Activated T-helper 9 cell treated with anti-CD3 and anti-CD28 coated beads, Interleukin-2, amount 50 U/mL, for 16 hours (primary cell): Measurements from ENCODE around the gene CAPZB.
"Not testable (repeated sequence)": the region's sequence is repeated elsewhere in the genome, so short reads cannot be mapped to it uniquely, and the experiment has no call there.

ENCODE experiments used
- DNase-seq: peaks from one replicate; pipeline ENCODE4 v3.0.0-alpha.2; 2020; ENCODE audit warnings: low read depth

CAPZB gene

DNA sequence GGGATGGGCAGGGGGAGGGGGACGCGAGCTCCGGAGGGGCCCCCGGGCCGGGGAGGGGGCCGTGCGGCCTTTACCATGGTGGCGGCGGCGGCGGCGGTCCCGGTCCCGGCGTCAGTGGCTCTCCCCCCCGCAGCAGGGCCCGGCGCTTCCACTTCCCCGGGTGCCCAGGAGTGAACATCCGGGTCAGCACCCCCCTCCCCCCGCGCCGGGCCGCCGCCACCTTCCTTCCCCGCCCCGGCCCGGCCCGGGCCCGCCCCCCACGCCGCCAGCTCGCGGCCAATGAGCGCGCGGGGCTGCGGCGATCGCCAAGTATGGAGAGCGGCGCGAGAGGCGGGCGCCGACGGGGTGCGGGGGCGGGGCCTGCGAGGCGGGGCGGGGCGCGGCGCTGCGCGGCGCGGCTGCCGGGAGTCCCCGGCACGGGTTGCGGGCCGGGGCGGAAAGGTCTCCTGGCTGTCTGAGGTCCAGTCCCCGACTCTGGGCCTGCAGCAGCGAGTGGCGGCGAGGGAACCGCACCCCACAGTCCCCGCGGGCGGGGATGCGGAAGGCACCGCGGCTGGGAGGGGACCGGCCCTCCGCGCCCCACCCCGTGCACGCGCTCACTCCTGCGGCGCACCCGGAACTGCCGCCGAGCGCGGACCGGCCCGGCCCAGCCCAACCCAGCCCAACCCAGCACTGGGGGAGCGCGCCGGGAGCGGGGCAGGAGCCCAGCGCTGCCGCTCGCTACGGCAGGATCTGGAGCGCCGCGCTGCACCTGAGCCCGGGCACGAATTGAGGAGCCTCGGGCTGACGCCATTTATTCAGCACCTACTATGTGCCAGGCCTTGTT is at the start of gene CAPZB:
CAPZB (minus strand) TSS at position 178 of the 826 bp plus-strand sequence; CDS start at position 77, 101 bp downstream.
- DNase-seq, result peak; percentile 93

DNA sequence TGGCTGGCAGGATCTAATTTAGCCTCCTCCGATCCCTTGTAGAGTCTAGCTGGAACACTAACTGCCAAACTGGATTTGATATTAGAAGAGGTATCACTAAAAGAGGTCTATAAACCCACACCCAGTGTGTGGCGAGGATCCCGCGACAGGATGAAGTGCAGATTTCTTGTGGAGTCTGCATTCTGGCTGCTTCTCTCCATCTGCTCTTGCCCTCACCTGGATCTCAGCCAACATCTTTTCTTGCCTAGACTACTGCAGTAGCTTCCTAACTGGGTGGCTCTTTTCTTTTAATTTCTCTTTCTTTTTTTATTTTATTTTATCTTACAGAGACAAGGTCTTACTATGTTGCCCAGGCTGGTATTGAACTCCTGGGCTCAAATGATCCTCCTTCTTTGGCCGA is 48.9 kb upstream of the CAPZB start:
- DNase-seq, result no peak

DNA sequence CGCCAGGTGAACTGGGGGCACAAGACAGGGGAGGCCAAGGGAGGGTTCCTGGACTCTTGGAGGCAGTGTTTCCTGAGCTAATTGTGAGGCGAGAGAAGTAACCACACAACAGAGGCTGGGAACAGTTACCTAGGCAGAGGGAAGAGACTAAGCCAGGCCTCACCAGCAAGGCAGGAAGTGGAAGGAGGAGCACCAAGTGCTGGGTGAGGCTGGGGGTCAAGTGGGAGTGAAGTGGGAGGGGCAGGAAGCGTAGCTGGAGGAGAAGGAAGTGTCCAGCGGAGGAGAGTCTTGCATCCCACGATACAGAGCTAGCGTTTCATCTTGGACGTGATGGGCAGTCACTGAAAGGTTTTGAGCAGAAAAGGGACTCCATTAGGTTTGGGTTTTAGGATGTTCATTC is 48.3 kb upstream of the CAPZB start:
- no peak for DNase-seq

DNA sequence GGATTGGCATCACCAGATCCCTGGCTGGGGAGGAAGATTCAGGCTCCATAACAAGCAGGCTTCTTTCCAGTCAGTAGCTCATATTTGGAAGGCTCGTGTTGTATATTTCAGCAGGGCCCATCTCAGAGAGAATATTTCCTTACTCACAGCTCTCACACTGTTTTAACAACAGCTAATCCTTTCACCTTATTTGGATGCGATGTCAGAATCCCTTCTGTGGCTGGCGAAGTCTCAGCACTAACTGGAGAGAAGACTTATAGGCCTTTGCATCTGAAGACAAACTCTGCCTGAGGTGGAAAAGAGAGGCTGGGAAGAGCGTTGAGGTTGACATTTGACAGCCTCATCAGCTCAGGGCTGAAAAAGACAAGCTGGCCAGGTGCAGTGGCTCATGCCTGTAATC is 47.2 kb upstream of the CAPZB start:
- DNase-seq, result no peak

DNA sequence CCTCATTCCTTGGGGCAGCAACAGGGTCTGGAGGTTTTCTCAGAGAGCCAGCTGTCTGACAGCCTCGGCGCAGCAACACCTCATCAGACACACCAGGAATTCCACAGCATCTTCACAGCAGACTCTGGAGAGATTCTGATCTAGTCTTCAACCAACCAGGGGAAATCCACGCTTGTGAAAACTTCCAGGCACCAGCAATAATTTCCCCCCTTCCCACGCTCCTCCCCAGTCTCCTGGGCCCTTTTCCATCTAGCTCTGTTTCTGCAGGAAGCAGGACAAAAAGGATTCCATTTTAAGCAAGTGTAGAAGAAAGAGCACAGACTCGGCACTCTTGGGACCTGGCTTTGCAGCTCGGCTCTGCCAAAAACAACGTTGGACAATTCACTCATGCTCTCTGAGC is 44.3 kb upstream of the CAPZB start:
- DNase-seq, result no peak

DNA sequence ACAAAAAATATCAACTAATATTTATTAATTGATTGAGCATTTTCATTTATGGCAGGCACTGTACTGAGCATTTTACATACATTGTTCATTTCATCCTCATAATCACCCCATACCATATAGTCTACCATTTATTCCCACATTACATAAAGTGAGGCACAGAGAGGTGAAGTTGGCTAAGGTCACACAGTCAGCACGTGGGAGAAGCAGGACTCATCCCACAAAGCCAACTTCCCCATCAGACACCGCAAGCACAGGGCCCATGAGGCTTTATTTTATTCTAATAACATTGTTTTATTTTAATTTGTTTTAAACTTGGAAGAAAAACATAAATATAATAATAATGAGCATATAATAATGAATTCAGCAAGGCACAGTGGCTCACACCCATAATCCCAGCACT is 43.1 kb upstream of the CAPZB start:
- no peak for DNase-seq

DNA sequence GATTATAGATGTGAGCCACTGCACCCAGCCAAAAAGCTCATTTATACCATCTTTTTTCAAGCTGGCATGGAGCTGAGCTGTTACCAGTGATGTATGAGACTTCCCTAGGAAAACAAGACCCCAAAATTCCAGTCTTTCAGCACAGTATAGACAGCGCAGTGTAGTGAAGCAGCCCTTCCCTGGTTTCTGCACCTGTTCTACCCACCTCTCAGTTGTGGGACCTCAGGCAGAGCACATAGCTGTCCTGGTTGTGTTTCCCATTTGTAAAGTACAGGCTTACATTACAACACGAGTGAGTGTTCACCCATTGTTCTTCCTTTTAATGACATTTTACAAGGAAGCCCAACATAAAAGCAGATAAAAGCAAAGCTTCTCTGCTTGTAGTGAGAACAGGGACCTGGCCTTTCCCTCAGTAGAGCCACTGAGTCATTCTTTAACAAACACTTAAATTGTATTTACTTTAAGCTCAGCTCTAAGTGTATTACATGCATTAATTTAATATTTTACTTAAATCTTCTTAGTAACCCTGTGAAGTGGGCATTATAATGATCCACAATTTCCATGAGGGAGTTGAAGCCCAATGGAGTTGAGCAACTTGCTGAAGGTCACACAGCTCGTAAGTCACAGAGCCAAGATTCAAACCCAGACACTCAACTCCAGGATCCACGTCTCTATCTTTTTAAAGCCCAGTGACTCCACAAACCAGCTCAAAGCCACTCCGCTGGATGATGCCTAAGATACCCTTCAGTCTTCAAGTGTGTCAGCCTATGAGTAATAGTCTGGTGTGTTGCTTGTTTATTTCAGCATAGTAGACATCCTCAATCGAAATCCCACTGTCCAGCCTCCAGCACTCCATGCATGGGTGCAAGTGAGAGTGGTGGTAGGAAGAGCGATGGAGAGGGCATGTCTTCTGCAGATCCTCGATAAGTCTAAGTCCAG is 40.5 kb upstream of the CAPZB start:
- DNase-seq, result no peak

DNA sequence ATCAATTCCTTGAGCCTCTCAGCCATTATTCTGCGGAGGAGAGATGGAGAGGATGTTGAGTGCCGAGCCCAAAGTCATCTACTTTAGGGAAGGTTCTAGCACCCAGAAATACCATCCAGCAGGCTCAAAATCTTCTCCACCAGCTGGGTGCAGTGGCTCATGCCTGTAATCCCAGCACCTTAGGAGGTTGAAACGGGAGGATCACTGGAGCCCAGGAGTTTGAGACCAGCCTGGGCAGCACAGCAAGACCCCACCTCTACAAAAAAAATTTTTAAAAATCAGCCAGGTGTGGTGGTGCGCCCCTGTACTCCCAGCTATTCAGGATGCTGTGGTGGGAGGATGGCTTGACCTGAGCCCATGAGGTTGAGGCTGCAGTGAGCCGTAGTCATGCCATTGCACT is 39.5 kb upstream of the CAPZB start:
- DNase-seq, result no peak

DNA sequence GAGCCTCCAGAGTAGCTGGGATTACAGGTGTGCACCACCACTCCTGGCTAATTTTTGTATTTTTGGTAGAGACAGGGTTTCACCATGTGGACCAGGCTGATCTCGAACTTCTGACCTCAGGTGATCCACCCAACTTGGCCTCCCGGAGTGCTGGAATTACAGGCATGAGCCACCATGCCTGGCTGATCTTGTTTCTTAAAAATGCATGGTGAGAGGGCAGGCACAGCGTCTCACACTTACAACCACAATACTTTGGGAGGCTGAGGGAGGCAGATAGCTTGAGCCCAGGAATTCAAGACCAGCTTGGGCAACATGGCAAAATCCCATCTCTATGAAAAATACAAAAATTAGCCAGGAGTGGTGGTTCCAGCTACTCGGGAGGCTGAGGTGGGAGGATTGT is 37.2 kb upstream of the CAPZB start:
- not testable (repeated sequence) for DNase-seq

DNA sequence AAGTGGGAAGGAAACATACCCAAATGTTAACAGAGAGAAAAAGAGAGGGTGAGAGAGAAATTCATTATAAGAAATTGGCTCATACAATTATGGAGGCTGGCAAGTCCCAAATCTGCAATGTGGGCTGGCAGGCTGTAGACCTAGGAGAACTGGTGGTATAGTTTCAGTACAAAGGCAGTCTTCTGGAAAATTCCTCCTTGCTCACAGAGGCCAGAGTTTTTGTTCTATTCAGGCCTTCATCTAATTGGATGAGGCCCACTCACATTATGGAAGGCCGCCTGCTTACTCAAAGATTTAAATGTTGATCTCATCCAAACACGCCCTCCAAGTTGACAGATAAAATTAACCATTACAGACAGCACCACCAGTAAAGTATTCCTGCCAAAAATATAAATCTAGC is 36.1 kb upstream of the CAPZB start:
- no peak for DNase-seq

DNA sequence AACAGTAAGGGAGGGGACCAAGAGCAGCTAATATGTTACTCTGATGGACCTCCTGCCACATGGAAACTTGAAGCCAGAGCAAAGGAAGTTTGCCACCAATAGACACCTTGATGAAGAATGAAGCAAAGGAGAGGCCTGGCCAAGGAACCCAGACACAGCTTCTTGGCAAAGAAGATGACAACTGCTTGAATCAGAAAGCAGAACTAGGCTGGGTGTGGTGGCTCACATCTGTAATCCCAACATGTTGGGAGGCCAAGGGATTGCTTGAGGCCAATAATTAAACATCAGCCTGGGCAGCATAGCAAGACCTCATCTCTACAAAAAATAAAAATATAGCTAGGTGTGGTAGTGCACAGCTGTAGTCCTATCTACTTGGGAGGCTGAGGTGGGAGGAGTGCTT is 31.7 kb upstream of the CAPZB start:
- no peak for DNase-seq

DNA sequence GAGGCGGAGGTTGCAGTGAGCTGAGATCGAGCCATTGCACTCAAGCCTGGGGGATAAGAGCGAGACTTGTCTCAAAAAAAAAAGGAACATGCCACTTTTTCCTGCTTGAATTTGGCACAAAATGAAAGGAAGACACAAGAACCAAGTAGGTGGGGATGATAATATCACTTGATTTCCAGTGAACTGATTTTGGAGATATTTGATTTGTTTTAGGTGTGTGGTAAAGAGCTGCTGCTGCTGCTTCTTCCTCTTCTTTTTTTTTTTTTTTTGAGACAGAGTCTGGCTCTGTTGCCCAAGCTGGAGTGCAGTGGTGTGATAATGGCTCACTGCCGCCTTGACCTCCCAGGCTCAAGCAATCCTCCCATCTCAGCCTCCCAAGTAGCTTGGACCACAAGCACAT is 29.9 kb upstream of the CAPZB start:
- no peak for DNase-seq

DNA sequence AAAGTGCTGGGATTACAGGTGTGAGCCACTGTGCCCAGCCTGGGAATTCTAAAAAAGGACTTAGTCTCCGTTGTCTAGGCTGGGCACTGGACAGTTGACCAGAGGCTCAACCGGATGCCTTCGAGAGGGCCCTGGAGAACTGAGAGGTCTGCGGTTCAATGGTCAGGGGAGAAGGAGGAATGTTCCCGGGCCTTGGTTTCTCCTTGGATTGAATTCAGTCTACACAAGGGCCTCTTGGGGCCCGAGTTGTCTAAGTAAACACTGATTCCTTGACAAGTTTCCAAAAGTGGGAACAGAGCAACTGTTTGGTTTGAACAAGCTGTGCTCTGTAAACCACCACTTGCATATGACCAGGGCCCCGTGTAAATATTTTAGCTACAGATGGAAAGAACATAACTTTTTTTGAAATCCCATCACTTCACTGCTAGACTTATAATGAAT is 29.1 kb upstream of the CAPZB start:
- DNase-seq, result no peak

DNA sequence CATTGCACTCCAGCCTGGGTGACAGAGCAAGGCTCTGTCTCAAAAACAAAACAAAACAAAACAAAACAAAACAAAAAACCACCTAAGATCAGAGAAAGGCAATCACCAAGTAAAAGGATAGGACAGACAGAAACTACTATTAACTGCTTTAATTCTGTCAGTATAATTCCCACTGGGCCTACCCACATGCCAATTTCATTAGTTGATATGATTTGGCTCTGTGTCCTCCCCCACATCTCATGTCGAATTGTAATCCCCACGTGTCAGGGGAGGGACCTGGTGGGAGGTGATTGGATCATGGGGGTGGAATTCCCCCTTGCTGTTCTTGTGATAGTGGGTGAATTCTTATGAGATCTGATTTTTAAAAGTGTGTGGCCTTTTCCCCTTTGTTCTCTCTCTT is 27.2 kb upstream of the CAPZB start:
- DNase-seq, result no peak

DNA sequence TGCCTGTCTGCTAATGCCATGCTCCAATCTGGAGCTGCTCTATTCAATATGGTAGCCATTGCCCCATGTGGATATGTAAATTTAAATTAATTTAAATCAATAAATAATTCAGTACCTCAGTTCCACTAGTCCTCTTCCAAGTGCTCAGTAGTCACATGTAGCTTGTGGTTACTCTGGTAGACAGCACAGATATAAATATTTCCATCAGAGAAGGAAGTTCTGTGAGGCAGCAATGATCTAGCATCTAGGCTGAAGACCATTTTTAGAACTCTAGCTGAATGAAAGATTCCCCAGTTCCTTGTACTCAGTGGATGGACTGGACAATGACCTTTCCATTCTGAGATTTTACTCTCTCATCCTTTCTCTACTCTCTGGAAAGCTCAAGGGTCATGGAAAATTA is 25.8 kb upstream of the CAPZB start:
- DNase-seq, result no peak

DNA sequence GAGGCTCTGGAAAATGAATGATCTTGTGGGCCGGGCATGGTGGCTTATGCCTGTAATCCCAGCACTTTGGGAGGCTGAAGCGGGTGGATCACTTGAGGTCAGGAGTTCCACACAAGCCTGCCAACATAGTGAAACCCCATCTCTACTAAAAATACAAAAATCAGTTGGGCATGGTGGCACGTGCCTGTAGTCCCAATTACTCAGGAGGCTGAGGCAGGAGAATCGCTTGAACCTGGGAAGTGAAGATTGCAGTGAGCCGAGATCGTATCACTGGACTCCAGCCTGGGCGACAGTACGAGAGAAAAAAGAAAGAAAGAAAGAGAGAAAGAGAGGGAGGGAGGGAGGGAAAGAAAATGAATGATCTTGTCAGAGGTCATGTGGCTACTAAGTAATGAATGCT is 24.3 kb upstream of the CAPZB start:
- not testable (repeated sequence) for DNase-seq

DNA sequence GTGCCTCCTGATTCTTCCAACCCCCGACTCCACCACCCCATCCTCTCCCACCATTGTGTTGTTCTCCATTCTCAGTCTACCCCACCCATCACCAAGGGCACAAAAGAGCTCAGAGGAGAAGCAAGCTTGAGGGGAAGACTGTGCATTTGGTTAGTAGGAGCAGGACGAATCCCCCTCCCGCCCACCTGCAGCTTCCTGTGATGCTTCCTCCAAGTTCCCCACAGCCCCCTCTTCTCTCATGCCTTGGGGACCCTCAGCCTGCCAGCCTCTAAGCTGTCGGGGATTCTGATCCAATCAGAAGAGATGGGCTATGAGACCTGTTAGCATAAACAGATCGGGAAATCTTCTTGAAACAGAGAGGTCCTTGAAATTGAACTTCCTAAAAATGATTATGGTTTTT is 22.2 kb upstream of the CAPZB start:
- DNase-seq, result no peak

DNA sequence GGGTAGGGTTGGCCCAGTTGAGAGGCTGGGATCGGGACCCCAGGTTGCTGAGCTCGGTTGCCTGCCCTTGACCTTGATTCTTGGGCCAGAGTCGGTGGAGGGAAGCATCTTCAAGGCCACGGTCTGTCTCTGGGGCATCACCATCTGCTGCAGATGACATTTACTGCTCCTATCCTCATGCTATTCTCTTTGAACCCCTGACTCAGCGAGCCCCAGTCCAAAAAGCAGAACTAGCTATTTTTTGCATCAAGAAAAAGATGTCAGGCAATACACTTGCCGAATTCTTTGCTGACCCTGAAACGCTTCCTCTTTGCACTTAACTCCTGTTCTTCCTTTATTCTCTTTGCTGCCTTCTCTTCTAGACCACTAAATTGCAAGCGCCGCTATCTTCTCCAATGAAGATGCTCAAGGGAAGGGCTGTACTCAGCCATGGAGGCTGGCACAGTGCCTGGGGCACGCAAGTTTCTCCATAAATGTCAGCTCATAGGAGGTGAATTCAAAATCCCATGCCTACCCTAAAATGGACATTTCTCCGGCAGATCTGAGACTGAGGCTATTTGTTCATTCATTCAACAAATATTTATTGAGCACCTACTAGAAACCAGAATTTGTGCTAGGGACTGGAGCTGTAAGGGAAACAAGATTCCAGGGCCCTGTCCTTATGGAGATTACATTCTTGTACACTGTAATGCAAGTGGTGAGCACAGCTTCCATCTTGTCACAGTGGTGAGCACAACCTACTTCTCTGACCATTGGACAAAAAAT is 20.5 kb upstream of the CAPZB start:
- no peak for DNase-seq

DNA sequence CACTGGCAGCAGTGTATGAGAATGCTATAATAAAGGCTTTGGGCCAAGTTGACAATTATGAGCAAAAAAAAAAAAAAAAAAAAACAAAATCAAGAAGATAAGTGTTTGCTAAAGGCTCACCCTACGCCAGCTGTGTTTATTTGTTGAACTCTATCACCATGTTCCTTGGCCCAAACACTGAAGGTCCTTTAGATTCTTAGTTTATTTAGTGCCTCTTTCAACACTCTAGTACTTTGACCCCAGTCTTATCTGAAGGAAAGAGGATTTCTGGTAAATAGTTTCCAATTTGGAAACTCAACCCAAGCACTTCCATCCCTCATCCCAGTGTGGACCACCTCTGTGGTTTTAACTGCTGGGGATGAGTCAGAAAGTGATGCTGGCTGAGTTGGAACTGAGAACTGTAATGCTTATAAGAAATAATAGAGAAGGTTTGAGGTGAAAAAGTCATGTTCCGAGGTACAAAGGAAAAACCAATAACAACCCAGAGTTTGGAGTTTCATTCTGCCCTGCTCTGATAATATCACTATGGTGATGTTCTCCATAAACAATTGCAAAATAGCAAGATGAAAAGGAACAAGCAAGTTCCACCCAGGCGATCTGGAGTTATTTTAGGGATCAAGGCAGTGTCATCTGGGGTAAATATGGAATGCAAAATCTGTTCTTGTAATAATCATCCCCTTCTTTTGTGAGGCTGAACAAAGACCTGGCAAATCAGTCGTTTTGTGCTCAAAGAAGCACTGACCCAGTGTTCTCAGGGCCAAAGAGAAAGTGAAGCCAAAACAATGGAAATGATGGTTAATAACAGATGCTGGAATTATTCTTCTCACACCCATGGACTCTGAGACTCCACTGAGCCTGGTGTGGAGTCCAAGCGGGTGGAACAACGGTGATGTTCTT is 19.7 kb upstream of the CAPZB start:
- DNase-seq, result no peak

DNA sequence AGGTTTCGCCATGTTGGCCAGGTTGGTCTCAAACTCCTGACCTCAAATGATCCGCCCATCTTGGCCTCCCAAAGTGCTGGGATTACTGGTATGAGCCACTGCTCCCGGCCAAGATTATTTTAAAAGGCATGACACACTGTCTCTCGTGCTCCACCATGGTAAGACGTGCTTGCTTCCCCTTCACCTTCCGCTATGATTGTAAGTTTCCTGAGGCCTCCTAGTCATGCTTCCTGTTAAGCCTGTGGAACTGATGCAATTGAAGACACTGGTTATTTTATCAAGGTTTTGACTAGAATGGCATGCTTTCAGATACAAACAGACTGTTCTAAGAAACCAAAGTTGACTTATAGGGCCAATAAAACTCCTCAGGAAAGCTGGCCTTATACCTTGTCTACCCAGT is 16.9 kb upstream of the CAPZB start:
- not testable (repeated sequence) for DNase-seq

DNA sequence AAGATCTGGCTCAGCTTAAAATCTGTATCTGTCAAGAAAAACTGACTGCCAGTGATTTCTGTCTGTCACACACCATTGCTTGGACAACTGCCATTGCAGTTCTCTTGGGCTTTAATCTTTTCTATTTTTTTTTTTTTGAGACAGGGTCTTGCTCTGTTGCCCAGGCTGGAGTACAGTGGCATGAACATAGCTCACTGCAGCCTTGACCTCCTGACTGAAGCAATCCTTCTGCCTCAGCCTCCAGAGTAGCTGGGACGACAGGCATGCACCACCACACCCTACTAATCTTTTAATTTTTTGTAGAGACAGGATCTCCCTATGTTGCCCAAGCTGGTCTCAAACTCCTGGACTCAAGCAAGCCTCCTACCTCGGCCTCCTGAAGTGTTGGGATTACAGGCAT is 14.5 kb upstream of the CAPZB start:
- not testable (repeated sequence) for DNase-seq
